Vagina (tissue), 2 donors: ENCODE data around the gene YLPM1. TPM values are rescaled to one million over a fixed set of nuclear protein-coding genes. Genes with fewer than 3 reads are reported as not detected.

Experiments used
- DNase-seq, 2 donors: peaks; one replicate each; pipeline ENCODE4 v3.0.0-alpha.2; 2017; ENCODE audit errors: extremely low spot score in 2 of 2
- H3K27ac ChIP-seq: fragments of 200-600 bp; sonication (generic); one replicate; pipeline ENCODE4 v1.5.1; 2019
- H3K27me3 ChIP-seq: fragments of 200-600 bp; sonication (generic); one replicate; pipeline ENCODE4 v1.5.1; 2019
- H3K36me3 ChIP-seq, 2 donors: fragments of 200-600 bp; sonication (generic); one replicate each; pipeline ENCODE4 v1.5.1; 2017 to 2019
- H3K4me1 ChIP-seq: fragments of 200-600 bp; sonication (generic); one replicate; pipeline ENCODE4 v1.5.1; 2019
- H3K4me3 ChIP-seq, 2 donors: fragments of 200-600 bp; sonication (generic); 1 replicate in 1 of 2; 2 replicates in 1 of 2; pipeline ENCODE4 v1.5.1; 2016 to 2019
- H3K9me3 ChIP-seq: fragments of 200-600 bp; sonication (generic); one replicate; pipeline ENCODE4 v1.5.1; 2019
- POLR2A ChIP-seq, 2 donors: fragments of 450-650 bp; IDR thresholded peaks; one replicate each; pipeline ENCODE4 v1.6.1; 2017; ENCODE audit warnings: antibody characterized with exemption in 2 of 2, mild to moderate bottlenecking in 2 of 2, moderate library complexity in 2 of 2
- POLR2AphosphoS5 ChIP-seq, 2 donors: sonication (generic); formaldehyde crosslinking; IDR thresholded peaks; one replicate each; pipeline ENCODE4 v1.9.0; 2017; ENCODE audit warnings: antibody characterized with exemption in 2 of 2, mild to moderate bottlenecking in 2 of 2, low read depth in 1 of 2; ENCODE audit not compliant: insufficient read depth in 1 of 2
- intact Hi-C: fragments of 100-400 bp; cut with DNase I; formaldehyde crosslinking; loops from one replicate; pipeline ENCODE4 v1.15.1; 2023
- total RNA-seq: library from RNA; depleted of rRNA; stranded (reverse); fragments of >200 nt; gene quantifications from one replicate; pipeline ENCODE4 v1.2.3, GENCODE V29; 2016
- TF ChIP-seq, protein P1 (sequence below), 3 experiments: fragments of 450-650 bp in 2 of 3; fragments of 200-600 bp in 1 of 3; sonication (generic) in 1 of 3; IDR thresholded peaks; one replicate each; pipeline ENCODE4 v1.5.1; 2017 to 2019; ENCODE audit warnings: antibody characterized with exemption in 3 of 3, mild to moderate bottlenecking in 2 of 3, moderate library complexity in 2 of 3

YLPM1 gene
- total RNA-seq, 1 donor from 2014 or later, result 50.3 TPM

GRCh38 chr14:74834692-74835392, 71.7 kb downstream of the YLPM1 start:
- peaks cover 0 to 8% of the 10 kb centered on the region in 2 donors for H3K36me3 ChIP-seq
- no peak overlapping the region for H3K27ac ChIP-seq
- no peaks in the 10 kb centered on the region for H3K9me3 ChIP-seq
- no peak for TF ChIP-seq POLR2A (IDR thresholded peaks at IDR 0.05)
- TF ChIP-seq, protein P1, sequence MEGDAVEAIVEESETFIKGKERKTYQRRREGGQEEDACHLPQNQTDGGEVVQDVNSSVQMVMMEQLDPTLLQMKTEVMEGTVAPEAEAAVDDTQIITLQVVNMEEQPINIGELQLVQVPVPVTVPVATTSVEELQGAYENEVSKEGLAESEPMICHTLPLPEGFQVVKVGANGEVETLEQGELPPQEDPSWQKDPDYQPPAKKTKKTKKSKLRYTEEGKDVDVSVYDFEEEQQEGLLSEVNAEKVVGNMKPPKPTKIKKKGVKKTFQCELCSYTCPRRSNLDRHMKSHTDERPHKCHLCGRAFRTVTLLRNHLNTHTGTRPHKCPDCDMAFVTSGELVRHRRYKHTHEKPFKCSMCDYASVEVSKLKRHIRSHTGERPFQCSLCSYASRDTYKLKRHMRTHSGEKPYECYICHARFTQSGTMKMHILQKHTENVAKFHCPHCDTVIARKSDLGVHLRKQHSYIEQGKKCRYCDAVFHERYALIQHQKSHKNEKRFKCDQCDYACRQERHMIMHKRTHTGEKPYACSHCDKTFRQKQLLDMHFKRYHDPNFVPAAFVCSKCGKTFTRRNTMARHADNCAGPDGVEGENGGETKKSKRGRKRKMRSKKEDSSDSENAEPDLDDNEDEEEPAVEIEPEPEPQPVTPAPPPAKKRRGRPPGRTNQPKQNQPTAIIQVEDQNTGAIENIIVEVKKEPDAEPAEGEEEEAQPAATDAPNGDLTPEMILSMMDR (IDR thresholded peaks at IDR 0.05), result no peak
- no peak for TF ChIP-seq POLR2AphosphoS5 (IDR thresholded peaks at IDR 0.05; ENCODE audit: insufficient read depth in 1 of 2, low read depth in 1 of 2)
- DNase-seq, result no peak
- H3K27me3 ChIP-seq, result no peaks in the 10 kb centered on the region
- peaks cover 8% of the 10 kb centered on the region for H3K4me1 ChIP-seq
- intact Hi-C loops, result no loop called here
- no peak overlapping the region for H3K4me3 ChIP-seq

GRCh38 chr14:74835645-74836250, 72.6 kb downstream of the YLPM1 start:
- DNase-seq, result no peak
- no peak overlapping the region for H3K4me3 ChIP-seq
- no peaks in the 10 kb centered on the region for H3K9me3 ChIP-seq
- peaks cover 8% of the 10 kb centered on the region for H3K4me1 ChIP-seq
- H3K27ac ChIP-seq, result no peak overlapping the region
- peaks cover 0 to 4% of the 10 kb centered on the region in 2 donors for H3K36me3 ChIP-seq
- H3K27me3 ChIP-seq, result no peaks in the 10 kb centered on the region
- intact Hi-C loops, result no loop called here
- TF ChIP-seq, protein P1 (IDR thresholded peaks at IDR 0.05), result no peak
- TF ChIP-seq POLR2A (IDR thresholded peaks at IDR 0.05) (no peak), POLR2AphosphoS5 (IDR thresholded peaks at IDR 0.05; ENCODE audit: insufficient read depth in 1 of 2, low read depth in 1 of 2) (no peak)

- H3K36me3 ChIP-seq, result peaks cover 0 to 5% of the 10 kb centered on the region in 2 donors
- H3K4me1 ChIP-seq, result peaks cover 8% of the 10 kb centered on the region
- DNase-seq, result no peak
- no peaks in the 10 kb centered on the region for H3K27me3 ChIP-seq
- TF ChIP-seq, protein P1 (IDR thresholded peaks at IDR 0.05), result no peak
- TF ChIP-seq POLR2AphosphoS5 (IDR thresholded peaks at IDR 0.05; ENCODE audit: insufficient read depth in 1 of 2, low read depth in 1 of 2) (no peak), POLR2A (IDR thresholded peaks at IDR 0.05) (no peak)
- no peak overlapping the region for H3K4me3 ChIP-seq
- no peaks in the 10 kb centered on the region for H3K9me3 ChIP-seq
- intact Hi-C loops, result no loop called here
- H3K27ac ChIP-seq, result no peak overlapping the region
These were observed 73.3 kb downstream of the YLPM1 start for GRCh38 chr14:74836251-74836960.

DNA sequence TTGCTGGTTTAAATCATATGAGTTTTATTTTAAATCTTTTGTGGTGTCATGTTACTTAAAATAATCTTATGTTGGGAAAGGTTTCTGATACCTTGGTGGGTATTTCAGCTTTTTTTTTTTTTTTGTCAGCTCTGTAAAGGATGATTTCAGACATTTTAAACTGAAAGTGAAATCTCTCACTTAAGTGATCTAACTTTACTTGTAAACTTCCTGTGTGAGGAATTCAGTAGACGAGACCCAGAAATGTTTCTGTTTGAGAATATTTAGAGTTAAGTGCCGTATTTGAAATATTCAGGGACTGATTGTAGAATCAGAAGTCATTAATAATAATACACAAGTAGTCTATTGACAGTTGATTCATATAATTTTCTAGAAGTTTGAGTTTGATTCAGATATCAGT, 75.0 kb downstream of the YLPM1 start:
- Histone ChIP-seq H3K27me3 (no peaks in the 10 kb centered on the region), H3K36me3 (peaks cover 0 to 5% of the 10 kb centered on the region in 2 donors), H3K4me3 (no peak overlapping the region), H3K4me1 (peaks cover 8% of the 10 kb centered on the region), H3K27ac (peak overlapping the region; percentile 47), H3K9me3 (no peaks in the 10 kb centered on the region)
- TF ChIP-seq POLR2AphosphoS5 (IDR thresholded peaks at IDR 0.05; ENCODE audit: insufficient read depth in 1 of 2, low read depth in 1 of 2), result no peak
- TF ChIP-seq, protein P1 (IDR thresholded peaks at IDR 0.05), result no peak
- TF ChIP-seq POLR2A (IDR thresholded peaks at IDR 0.05), result no peak
- DNase-seq, result no peak
- intact Hi-C loops, result no loop called here
